ENCODE measurements around the gene HNRNPUL1.

- TF ChIP-seq CTCF (conservative IDR thresholded peaks at IDR 0.05) (no peak), ZFX (IDR thresholded peaks at IDR 0.05) (no peak)
These were observed 32.3 kb downstream of the HNRNPUL1 start for GRCh38 chr19:41296433-41296871.

Measured in C4-2B (cell line).